HAP-1 (cell line): ENCODE results near the gene PPP1R1B.

Source experiments
- DNase-seq, 2 experiments: peaks; one replicate each; pipeline ENCODE4 v3.0.0-alpha.2; 2016 to 2020; ENCODE audit warnings: low spot score in 2 of 2
- H3K27me3 ChIP-seq: fragments of 250-450 bp; sonication (Bioruptor Pico); 2 replicates; pipeline ENCODE4 v1.5.1; 2020; ENCODE audit warnings: low read depth, mild to moderate bottlenecking, moderate library complexity
- H3K36me3 ChIP-seq: fragments of 250-450 bp; sonication (Bioruptor Pico); replicated peaks from 2 replicates; pipeline ENCODE4 v1.5.1; 2020; ENCODE audit warnings: mild to moderate bottlenecking
- H3K4me1 ChIP-seq: fragments of 250-450 bp; sonication (Bioruptor Pico); 2 replicates; pipeline ENCODE4 v1.5.1; 2020; ENCODE audit warnings: mild to moderate bottlenecking
- H3K4me3 ChIP-seq: fragments of 250-450 bp; sonication (Bioruptor Pico); 2 replicates; pipeline ENCODE4 v1.5.1; 2020; ENCODE audit warnings: mild to moderate bottlenecking, moderate library complexity
- H3K9me3 ChIP-seq: fragments of 250-450 bp; sonication (Bioruptor Pico); 2 replicates; pipeline ENCODE4 v1.5.1; 2020; ENCODE audit warnings: mild to moderate bottlenecking, moderate library complexity
- in situ Hi-C: fragments of 300-500 bp; cut with MboI; formaldehyde crosslinking; loops from 3 replicates; pipeline ENCODE4 v1.14.3; 2020; ENCODE audit warnings: low sequenced_read_pairs, inconsistent platforms, mixed read lengths

The PPP1R1B gene

DNA sequence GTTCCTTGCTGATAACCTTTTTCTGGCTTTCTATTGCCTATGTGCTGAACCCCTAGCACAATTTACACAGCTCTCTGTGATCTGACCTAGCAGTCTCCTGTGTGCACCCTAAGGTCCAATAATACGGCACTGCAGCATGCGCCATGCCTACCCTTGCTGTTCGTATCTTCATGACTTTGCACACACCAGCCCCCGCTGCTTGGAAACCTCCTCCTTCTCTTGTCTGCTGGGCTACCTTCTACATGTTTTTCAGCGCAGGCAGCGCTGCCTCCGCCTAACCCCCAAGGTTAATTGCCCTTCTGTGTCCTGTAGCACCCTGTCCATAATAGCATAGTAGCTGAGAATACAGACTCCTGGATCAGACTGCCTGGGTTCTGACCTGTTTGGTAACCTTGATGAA is 11.6 kb downstream of the PPP1R1B start:
- H3K4me1 ChIP-seq = peaks cover 7% of the 10 kb centered on the region
- H3K4me3 ChIP-seq = peak overlapping the region; percentile 89
- no peaks in the 10 kb centered on the region for H3K27me3 ChIP-seq
- no peak for DNase-seq
- H3K9me3 ChIP-seq = no peaks in the 10 kb centered on the region
- in situ Hi-C loops = no loop called here
- H3K36me3 ChIP-seq = no peaks in the 10 kb centered on the region

DNA sequence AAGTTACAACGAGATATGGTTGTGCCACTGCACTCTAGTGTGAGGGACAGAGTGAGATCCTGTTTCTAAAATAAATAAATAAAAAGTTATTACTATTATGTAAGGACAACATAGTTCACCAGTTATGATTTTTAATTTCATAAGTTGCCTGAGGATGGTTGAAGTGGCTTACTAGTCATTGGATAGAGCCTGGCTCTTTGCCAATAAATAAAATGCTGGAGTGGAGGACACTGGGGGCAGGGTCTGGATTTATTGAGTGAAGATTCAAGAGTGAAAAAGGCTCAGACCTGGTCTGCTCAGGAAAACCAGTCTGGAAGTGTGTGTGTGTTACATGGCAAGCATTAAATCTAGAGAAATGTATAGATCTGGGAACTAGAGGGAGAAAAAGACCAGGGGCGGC is 12.3 kb downstream of the PPP1R1B start:
- Histone ChIP-seq H3K27me3 (no peaks in the 10 kb centered on the region), H3K36me3 (no peaks in the 10 kb centered on the region), H3K4me1 (peaks cover 7% of the 10 kb centered on the region), H3K9me3 (no peaks in the 10 kb centered on the region), H3K4me3 (no peak overlapping the region)
- in situ Hi-C loops = no loop called here
- DNase-seq = no peak

DNA sequence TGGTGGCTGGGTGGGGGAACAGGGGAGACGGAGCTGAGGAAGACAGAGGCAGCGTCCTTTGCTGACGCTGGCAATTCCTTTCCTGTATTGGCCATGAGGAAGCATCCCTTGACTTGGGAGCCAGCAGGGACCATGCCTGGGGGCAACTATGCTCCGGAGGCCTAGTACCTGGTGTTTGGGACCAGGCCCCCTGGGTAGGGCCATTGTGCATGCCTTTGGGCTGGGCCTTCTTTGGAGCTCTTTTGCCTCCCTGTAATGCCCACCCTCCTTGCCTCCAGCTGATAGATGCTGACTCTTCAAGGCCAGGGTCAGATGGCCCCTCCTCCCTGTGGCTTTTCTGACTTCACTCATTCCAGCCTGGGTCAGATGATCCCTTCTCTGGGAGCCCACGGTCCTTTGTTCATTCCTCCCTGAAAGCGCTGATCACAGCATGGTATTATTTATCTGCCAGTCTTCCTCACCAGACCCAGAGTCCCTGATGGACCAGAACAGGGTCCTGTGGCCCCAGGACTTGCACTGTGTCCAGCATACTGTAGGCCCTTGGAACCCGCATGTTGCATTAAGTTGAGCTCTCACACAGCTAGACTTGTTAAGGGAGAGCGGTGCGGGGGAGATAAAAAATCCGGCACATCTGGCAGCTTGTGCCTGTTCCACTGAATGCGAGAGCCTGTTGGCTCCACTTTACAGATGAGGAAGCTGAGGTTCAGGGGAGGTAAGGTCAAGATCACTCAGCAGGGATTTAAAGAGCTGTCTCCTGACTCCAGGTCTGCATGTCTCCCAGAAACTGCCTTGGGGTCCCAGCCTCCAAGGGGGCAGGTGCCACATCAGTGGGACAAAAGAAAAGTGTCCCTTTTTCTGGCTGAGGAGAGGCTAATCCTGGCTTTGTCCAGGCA is 13.1 kb downstream of the PPP1R1B start:
- in situ Hi-C loops = no loop called here

DNA sequence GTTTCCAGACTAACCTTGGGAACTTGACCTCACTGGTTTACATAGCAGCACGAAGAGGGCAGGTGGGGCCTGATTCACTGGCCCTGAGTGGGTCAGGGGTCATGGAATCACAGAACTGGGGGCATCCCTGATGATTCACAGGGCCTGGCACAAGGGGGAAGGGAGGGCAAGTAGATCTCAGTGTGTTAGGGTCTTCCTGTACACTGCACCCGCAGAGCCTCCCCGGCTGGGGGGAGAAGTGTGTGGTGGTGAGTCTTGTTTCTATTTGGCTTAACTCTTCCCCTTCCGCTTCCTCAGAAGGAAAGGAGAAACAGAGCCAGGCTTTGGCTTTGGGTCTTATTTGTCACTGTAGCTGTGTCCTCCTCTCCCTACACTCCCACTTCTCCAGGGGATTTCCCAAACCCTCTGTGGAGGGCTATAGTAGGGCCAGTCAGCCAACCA is 13.9 kb downstream of the PPP1R1B start:
- no peak for DNase-seq
- Histone ChIP-seq H3K36me3 (no peaks in the 10 kb centered on the region), H3K27me3 (no peaks in the 10 kb centered on the region), H3K9me3 (no peaks in the 10 kb centered on the region), H3K4me3 (no peak overlapping the region), H3K4me1 (peaks cover 7% of the 10 kb centered on the region)
- in situ Hi-C loops = no loop called here

More for the DNA sequence above, 13.1 kb downstream of the PPP1R1B start:
- Histone ChIP-seq H3K4me1 (peaks cover 7% of the 10 kb centered on the region), H3K4me3 (no peak overlapping the region), H3K9me3 (no peaks in the 10 kb centered on the region), H3K36me3 (no peaks in the 10 kb centered on the region), H3K27me3 (no peaks in the 10 kb centered on the region)
- DNase-seq = no peak

DNA sequence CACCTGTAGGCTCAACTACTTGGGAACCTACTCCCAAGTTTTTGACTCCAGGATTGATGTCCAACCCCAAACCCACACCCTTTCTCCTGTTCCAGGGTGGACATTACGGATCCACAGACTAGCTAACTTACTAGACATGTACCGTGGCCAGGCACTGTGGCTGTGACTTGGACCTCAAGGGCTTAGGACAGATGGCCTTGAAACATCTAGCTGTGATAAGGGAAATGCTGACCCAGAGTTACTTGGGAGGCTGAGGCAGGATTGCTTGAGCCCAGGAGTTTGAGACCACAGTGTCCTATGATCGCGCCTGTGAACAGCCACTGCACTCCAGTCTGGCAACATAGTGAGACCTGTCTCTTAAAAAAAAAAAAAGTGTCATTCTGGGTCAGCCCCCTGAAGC is 14.3 kb downstream of the PPP1R1B start:
- Histone ChIP-seq H3K4me3 (no peak overlapping the region), H3K4me1 (peaks cover 7% of the 10 kb centered on the region), H3K27me3 (no peaks in the 10 kb centered on the region), H3K9me3 (no peaks in the 10 kb centered on the region), H3K36me3 (no peaks in the 10 kb centered on the region)
- in situ Hi-C loops = no loop called here
- no peak for DNase-seq

DNA sequence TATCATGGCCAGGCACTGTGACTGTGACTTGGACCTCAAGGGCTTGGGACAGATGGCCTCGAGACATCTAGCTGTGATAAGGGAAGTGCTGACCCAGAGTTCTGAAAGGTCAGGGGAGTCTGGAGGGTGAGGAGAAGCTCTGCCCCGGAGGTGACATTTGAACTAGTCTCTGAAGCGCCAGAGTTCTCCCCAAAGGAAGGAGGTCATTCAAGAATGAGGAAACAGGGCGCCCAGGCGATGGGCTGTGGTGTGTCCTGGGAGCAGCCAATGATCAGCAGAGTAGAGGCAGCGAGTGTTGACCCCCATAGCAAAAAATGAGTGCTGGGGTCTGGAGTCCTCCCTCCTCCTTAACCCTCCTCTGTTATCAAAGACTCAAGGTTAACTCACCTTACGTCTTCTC is 15.1 kb downstream of the PPP1R1B start:
- no peak for DNase-seq
- Histone ChIP-seq H3K4me1 (peaks cover 7% of the 10 kb centered on the region), H3K27me3 (no peaks in the 10 kb centered on the region), H3K36me3 (no peaks in the 10 kb centered on the region), H3K4me3 (no peak overlapping the region), H3K9me3 (no peaks in the 10 kb centered on the region)
- in situ Hi-C loops = no loop called here

DNA sequence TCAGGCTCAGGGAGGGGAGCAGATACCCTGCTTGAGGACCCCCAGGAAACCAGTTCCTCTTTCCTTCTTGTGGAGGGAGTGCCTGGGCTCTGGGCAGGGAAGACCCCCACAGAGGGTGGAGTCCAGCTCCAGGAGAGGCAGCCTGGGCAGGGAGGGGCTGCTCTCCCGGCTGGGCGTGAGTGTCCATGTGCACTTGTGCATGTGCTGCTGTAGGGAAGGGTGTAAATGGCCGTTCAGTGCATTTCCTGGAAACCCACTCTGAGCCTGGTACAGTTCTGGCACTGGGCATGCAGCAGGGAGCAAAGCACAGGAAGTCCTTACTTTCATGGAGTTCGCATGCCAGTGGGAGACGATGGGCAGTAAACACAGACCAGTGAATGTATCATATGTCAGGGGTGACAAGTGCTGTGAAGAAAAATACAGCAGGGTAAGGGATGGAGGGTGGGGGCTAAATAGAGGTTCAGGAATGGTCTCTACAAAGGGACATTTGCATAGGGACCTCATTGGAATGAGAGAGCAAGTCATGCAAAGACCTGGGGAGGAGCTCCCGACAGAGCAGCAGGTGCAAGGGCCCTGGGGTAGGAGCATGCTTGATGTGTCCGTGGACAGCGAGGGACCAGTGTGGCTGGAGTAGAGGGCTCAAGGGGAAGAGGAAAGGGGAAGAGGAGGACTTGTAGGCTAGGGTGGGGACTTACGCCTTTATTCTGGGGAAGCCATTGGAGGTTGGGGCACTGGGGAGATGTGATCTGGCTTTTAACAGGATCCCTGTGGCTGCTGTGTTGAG is 15.7 kb downstream of the PPP1R1B start:
- no peak for DNase-seq
- H3K9me3 ChIP-seq = no peaks in the 10 kb centered on the region
- H3K4me3 ChIP-seq = no peak overlapping the region
- no peaks in the 10 kb centered on the region for H3K36me3 ChIP-seq
- peaks cover 7% of the 10 kb centered on the region for H3K4me1 ChIP-seq
- no peaks in the 10 kb centered on the region for H3K27me3 ChIP-seq
- in situ Hi-C loops = no loop called here

DNA sequence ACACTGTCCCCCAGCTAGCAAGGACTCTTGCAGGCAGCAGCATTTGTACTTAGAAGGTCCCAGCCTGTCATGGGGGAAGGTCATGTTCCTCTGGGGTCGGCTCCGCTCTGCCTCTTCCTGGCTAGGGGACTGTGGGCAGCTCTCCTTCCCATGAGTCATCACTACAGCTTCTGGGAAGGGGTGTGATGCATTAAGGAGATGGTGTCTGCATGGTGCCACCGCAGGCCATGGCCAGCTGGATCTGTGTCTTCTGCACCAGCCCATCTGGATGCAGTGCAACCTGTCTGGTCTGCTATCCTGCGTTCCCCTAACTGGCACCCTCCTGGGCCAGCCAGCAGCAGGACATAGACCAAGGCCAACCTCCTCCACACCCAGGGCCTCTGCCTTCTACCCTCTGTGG is 16.5 kb downstream of the PPP1R1B start:
- H3K4me3 ChIP-seq = no peak overlapping the region
- peaks cover under 1% of the 10 kb centered on the region; the same call in 1 of the 2 replicates for H3K4me1 ChIP-seq
- no peaks in the 10 kb centered on the region for H3K27me3 ChIP-seq
- no peak for DNase-seq
- no peaks in the 10 kb centered on the region for H3K9me3 ChIP-seq
- in situ Hi-C loops = no loop called here
- no peaks in the 10 kb centered on the region for H3K36me3 ChIP-seq

DNA sequence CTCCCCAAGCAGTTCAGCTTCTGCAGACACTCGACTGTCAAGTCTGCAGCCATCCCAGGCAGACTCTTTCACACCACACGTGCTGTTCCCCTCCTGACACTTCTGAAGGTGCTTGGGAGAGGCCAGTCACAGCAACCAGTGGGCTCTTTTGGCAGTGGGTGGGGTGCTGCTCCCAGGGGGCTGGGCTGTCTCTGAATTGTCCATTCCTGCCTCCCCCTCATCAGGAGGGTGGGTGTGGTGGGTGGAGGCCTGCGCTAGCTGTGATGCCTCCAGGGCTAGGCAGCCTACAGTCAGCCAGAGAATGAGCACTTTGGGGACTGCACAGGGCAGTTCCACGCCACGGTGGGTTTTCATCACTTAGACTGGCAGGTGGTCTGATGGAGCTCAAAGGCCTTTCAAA is 20.5 kb downstream of the PPP1R1B start:
- peaks cover under 1% of the 10 kb centered on the region; the same call in 1 of the 2 replicates for H3K4me1 ChIP-seq
- in situ Hi-C loops = no loop called here

DNA sequence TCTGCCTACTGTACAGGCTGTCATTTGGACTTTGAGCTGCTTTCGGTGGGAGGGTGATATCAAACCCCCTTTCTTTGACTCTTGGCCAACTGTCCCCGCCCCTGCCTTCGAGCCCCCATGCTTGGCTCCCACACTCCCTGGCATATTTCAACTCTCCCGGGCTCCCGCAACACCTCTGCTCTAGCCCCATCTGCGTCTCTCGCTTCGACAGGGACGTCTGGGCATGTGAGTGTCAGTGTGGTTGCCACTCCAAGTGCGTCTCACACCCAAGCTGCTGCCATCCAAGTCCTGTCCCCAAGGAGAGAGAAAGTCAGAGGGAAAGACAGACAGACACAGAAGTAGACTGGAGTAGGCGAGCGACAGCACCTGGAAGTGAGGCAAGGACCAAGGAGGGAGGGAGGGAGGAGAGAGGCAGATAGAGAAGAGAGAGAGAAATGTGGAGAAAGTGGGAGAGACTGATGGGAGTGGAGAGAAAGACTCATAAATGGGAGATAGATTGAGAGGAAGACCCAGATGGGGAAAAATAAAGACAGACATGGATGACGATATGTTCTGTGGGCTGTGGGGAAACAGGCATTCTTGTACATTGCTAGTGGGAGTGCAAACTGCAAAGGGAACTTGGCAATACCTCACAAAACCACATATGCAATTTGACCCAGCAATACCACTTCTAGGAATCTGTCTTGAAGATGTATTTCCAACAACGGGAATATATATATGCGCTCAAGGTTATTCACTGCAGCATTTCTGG is 22.0 kb downstream of the PPP1R1B start:
- H3K36me3 ChIP-seq = no peaks in the 10 kb centered on the region; the same call in 1 of the 2 replicates
- H3K27me3 ChIP-seq = no peaks in the 10 kb centered on the region
- H3K4me3 ChIP-seq = no peak overlapping the region
- no peaks in the 10 kb centered on the region for H3K9me3 ChIP-seq
- H3K4me1 ChIP-seq = peaks cover 16% of the 10 kb centered on the region; the same call in 1 of the 2 replicates
- in situ Hi-C loops = no loop called here
- DNase-seq = no peak

More for the DNA sequence above, 20.5 kb downstream of the PPP1R1B start:
- no peaks in the 10 kb centered on the region for H3K27me3 ChIP-seq
- H3K4me3 ChIP-seq = no peak overlapping the region
- no peak for DNase-seq
- H3K36me3 ChIP-seq = no peaks in the 10 kb centered on the region
- no peaks in the 10 kb centered on the region for H3K9me3 ChIP-seq

DNA sequence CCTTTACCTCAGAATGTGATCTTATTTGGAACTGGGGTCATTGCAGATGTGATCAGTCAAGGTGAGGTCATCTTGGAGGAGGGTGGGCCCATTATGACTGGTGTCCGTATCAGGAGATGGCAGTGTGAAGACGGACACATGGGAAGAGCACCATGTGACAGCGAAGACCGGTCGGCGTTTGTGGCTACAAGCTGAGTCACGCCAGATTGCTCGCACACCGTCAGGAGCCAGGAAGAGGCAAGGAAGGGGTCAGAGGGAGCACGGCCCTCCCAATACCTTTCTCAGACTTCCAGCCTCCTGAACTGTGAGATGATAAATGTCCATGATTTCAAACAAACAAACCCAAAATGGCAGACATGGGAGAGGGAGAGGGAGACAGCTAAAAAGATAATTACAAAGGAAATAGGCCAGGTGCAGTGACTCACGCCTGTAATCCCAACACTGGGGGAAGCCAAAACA is 23.4 kb downstream of the PPP1R1B start:
- Histone ChIP-seq H3K9me3 (no peaks in the 10 kb centered on the region), H3K36me3 (no peaks in the 10 kb centered on the region; the same call in 1 of the 2 replicates), H3K4me3 (no peak overlapping the region), H3K4me1 (peaks cover 16% of the 10 kb centered on the region; the same call in 1 of the 2 replicates), H3K27me3 (no peaks in the 10 kb centered on the region)
- in situ Hi-C loops = no loop called here
- no peak for DNase-seq

DNA sequence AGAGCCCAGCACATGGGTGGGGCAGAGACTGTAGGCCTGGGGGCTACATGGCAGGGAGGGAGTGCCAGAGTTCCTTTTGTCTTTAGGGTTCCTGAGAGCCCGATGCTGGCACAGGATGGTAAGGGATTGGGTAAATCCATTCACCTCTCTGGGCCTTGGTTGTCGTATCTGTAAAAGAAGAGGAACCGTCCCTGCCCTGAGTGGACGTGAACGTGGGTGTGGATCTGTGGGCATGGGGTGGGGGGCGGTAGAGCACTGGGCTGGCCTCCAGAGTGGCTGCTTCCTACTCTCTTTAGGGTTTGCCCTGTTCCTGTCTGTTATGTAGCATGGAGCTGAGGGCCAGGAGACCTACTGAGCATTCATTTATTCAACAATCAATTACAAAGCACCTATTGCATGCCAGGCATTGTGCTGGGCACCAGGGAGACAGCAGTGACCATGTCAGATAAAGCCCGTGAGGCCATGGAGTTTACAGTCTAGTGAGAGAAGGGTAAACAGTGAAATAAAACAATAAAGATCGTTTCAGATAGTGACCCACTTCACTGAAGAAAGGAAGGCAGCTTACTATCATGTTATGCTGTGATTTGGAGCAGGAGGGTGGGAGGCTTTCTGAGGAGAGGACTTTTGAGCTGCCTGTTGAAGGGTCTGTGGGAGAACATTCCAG is 25.3 kb downstream of the PPP1R1B start:
- no peaks in the 10 kb centered on the region for H3K27me3 ChIP-seq
- no peak overlapping the region for H3K4me3 ChIP-seq
- no peaks in the 10 kb centered on the region; the same call in 1 of the 2 replicates for H3K36me3 ChIP-seq
- in situ Hi-C loops = no loop called here
- peaks cover 16% of the 10 kb centered on the region; the same call in 1 of the 2 replicates for H3K4me1 ChIP-seq
- DNase-seq = no peak
- no peaks in the 10 kb centered on the region for H3K9me3 ChIP-seq
